Fibroblast of skin of left quadriceps (primary cell): ENCODE data around the gene EXOSC10.
"Not testable (repeated sequence)": the region's sequence is repeated elsewhere in the genome, so short reads cannot be mapped to it uniquely, and the experiment has no call there.

ENCODE experiments used
- DNase-seq, 2 experiments: peaks; one replicate each; pipeline ENCODE4 v3.0.0-alpha.2; 2013; ENCODE audit warnings: low read depth in 2 of 2

Gene EXOSC10

DNA sequence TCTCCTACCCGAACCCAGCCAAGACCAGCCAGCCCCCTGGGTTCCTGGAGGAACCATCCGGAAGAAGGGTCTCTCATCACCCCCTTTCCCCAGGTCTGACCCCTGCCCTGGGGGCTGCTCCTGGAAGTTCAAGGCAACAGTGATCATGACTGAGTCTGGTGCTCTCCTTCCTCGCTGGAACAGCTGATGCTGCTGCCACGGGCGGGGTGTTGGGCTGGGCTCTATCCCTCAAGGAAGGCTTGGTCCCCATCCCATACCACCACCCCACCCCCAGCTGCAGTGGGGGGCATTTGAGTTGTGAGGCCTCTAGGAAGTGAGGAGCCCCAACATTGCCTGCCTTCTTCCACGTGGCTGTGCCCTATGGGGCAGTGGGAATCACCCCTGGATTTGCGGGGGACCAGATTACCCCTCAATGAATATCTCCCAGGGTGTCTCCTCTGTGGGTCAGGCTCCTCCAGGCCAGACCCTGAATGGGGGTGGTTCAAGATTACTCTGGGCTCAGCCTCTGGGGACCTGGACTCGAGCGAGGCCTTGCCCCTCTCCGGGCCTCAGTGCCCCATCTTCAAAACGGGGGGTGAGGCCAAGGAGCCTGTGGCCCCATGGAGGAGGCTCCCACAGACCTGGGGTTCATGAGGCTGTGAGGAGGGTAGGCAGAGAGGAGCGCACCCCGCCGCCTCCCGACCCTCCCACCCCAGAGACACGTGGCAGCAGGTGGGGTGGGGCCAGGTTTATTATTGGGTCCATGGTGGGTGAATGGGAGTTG lies 55.4 kb downstream of the EXOSC10 start:
- DNase-seq, result no peak

- DNase-seq, result no peak
These were observed 56.4 kb downstream of the EXOSC10 start for GRCh38 chr1:11042995-11043874.

DNA sequence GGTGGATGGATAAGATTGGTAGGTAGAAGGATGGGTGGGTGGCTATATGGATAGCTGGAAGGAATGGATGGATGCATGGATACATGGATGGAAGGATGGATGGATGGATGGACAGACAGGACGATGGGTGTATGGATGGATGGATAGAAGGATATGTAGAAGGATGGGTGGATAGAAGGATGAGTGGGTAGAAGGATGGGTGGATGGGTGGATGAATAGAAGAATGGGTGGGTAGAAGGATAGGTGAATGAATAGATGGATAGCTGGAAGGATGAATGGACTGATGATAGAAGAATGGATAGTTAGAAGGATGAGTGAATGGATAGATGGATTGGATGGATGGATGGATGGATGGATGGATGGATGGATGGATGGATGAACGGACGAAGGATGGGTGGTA lies 57.6 kb downstream of the EXOSC10 start:
- DNase-seq, result no peak

- DNase-seq, result no peak
These were observed 58.6 kb downstream of the EXOSC10 start for GRCh38 chr1:11041048-11041447.

GRCh38 chr1:11040105-11040429 lies 59.6 kb downstream of the EXOSC10 start:
- DNase-seq, result not testable (repeated sequence)

GRCh38 chr1:11039351-11040104 lies 60.1 kb downstream of the EXOSC10 start:
- no peak for DNase-seq

GRCh38 chr1:11037740-11038182 lies 61.9 kb downstream of the EXOSC10 start:
- DNase-seq, result peak; percentile 49 to 54

- DNase-seq, result not testable (repeated sequence)
These were observed 62.5 kb downstream of the EXOSC10 start for GRCh38 chr1:11037019-11037739.

GRCh38 chr1:11031624-11032262 lies 67.9 kb downstream of the EXOSC10 start:
- DNase-seq, result no peak

GRCh38 chr1:11030865-11031264 lies 68.8 kb downstream of the EXOSC10 start:
- no peak for DNase-seq

- DNase-seq, result no peak
These were observed 71.7 kb downstream of the EXOSC10 start for GRCh38 chr1:11028018-11028417.

DNA sequence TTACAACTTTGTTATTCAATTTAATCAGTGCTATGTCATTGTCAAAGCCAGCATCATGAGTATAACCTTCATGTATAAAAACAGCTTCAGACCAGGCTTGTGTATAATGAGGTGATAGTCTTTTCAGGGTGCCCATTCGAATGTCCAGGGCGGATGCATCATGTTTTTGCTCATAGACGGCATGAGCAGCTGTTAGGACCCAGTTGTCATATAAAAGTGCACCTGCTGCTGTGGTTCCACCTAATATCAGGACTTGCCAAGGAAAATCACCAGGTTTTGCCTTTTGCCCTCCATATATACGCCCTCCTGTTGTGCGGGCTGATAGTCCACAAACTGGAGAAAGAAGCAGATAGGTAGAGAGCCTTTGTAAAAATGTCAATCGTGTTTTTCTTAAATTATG lies 72.4 kb downstream of the EXOSC10 start:
- DNase-seq, result no peak

DNA sequence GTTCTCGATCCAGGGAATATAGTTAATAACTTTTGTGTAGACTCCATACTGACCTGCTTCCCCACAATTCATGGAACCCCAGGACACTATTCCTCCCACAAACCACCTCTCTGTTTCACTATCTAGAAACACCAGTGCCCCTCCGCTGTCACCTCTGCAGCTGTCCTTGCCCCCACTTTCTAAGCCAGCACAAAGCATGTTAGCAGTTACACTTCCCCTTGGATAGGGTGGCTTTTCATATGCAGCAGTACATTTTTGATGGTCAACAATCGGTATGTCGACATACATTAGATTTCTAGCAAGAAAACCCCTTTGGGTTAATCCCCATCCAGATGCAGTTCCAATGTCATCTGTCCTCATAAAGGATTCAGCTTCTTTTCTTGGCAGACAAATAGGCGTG lies 72.8 kb downstream of the EXOSC10 start:
- no peak for DNase-seq

DNA sequence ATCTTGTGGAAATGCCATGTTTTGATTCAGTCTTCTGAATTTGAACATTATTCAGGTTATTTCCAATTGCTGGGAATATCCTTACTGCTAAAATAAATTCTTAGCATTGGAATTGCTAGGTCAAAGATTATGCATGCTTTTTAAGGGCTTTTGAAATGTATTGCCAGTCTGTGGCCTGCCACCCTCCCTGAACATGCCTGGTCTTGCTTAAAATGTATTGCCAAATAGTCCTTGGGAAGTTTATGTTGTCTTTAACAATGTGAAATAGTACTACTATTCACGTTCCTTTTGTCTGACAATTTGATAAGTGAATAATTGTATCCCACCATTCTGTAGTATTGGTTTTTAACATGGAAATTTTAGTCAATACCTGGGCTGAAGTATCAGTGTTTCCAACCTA lies 73.6 kb downstream of the EXOSC10 start:
- no peak for DNase-seq

DNA sequence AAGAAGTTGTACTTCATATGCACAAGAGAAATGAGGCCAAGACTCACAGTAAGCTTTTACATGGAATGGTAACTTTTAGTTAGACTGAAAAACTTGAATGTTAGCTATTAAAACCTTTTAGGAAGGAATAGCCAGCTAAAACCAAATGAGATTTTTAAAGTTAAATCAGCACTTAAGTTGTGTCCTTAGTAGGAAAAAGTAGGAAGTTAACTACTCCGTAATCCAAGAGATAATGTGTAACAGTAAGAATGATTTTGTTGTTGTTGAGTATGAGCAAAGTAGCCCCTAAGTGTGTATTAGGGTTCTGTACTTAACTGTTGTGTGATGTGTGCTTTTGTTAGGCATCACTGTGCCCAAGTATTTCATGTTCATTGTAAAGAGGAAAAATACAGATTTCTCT lies 74.1 kb downstream of the EXOSC10 start:
- no peak for DNase-seq

DNA sequence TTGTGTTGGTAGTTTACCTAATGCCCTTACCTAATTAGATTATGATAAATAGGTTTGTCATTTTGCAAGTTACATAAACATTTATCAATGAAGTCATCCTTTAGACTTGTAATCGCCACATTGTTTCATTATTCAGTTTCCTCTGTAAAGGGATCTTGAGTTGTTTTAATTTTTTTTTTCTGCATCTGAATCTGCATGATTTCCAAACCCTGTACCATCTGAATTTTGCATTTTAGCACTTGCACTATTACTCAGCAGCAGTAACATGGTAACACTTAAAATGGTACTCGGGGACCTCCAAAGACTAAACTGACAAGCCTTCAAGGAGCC lies 74.8 kb downstream of the EXOSC10 start:
- DNase-seq, result no peak

DNA sequence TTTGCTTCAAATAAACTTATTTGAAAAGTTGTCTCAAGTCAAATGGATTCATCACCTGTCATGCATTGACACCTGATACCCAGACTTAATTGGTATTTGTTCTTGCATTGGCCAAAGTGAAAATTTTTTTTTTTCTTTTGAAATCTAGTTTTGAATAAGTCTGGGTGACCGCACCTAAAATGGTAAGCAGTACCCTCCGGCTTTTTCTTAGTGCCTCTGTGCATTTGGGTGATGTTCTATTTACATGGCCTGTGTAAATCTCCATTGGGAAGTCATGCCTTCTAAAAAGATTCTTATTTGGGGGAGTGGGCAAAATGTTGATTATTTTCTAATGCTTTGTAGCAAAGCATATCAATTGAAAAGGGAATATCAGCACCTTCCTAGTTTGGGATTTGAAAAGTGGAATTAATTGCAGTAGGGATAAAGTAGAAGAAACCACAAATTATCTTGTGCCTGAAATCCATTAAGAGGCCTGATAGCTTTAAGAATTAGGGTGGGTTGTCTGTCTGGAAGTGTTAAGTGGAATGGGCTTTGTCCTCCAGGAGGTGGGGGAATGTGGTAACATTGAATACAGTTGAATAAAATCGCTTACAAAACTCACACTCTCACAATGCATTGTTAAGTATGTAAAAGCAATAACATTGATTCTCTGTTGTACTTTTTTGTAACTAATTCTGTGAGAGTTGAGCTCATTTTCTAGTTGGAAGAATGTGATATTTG lies 75.4 kb downstream of the EXOSC10 start:
- no peak for DNase-seq

DNA sequence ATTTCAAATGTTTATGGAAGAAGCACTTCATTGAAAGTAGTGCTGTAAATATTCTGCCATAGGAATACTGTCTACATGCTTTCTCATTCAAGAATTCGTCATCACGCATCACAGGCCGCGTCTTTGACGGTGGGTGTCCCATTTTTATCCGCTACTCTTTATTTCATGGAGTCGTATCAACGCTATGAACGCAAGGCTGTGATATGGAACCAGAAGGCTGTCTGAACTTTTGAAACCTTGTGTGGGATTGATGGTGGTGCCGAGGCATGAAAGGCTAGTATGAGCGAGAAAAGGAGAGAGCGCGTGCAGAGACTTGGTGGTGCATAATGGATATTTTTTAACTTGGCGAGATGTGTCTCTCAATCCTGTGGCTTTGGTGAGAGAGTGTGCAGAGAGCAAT lies 76.5 kb downstream of the EXOSC10 start:
- no peak for DNase-seq

- no peak for DNase-seq
These were observed 79.7 kb downstream of the EXOSC10 start for GRCh38 chr1:11019971-11020370.

GRCh38 chr1:11019358-11019757 lies 80.3 kb downstream of the EXOSC10 start:
- DNase-seq, result not testable (repeated sequence)
